ENCODE results near the gene ISY1.
A peak's percentile ranks its signal among the peaks of the same experiment; 100 is the strongest.
"Not testable (repeated sequence)": the region's sequence is repeated elsewhere in the genome, so short reads cannot be mapped to it uniquely, and the experiment has no call there.

The ISY1 gene

DNA sequence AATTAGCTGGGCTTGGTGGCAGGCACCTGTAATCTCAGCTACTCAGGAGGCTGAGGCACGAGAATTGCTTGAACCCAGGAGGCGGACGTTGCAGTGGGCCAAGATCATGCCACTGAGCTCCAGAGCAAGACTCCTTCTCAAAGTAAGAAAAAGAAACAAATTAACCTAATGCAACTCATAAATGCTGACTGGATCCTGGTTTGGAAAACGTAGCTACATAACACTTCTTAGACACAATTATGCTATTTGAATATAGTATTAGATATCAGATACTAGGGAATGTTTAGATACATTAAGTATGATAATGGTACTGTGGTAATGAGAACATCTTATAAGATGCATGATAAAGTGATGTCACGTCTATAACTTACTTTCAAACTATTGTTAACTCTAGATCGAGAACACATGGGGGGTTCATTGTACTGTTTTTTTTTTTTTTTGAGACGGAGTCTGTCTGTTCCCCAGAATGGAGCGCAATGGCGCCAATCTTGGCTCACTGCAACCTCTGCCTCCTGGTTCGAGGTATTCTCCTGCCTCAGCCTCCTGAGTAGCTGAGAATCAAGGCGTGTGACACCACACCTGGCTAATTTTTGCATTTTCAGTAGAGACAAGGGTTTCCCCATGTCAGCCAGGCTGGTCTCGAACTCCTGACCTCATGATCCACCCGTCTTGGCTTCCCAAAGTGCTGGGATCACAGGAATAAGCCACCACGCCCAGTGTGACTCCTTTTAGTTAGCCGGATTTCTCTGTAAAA is 5.9 kb upstream of the ISY1 start:
- DNase-seq (ENCODE audit: low spot score): no peak

- DNase-seq (ENCODE audit: low spot score): not testable (repeated sequence)
Measured at GRCh38 chr3:129165594-129165993, 4.7 kb upstream of the ISY1 start.

DNA sequence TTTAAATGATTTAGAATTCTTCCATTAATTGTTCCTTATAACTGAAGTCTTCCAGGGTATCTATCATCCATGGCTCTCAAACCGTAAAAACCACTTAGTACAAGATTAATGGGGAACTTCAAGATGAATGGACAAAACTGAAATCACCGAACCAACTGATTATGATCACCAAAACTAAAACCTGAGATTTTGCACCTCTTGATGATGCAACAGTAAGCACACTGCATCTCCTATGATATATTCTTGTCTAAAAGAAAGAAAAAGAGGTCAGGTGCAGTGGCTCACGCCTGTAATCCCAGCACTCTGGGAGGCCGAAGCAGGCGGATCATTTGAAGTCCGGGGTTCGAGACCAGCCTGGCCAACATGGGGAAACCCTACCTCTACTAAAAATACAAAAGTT is 3.6 kb upstream of the ISY1 start:
- no peak for DNase-seq (ENCODE audit: low spot score)

- peak; percentile 7 for DNase-seq (ENCODE audit: low spot score)
Measured at GRCh38 chr3:129162729-129163579, 2.1 kb upstream of the ISY1 start.

DNA sequence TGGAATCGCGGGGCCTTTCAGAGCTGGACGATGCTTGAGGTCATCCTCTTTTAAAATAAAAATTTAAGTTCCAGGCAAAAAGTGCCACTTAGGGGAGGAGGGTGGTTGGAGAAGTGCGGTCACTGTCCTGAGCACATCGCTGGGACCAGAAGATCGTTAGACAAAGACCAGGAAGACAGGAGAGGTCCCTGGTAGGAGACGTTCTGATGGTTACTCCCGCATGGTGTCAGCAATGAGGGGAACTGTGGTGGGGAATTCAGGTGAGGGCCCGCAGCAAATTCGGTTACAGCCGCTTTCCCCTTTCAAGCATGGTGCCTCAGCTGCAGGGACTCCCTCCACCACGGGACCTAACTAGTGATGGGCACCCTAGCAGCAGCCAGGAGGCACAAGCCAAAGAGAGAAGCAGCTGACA is 1.0 kb upstream of the ISY1 start:
- peak; percentile 37 for DNase-seq (ENCODE audit: low spot score)

GRCh38 chr3:129144786-129145185 is 16.1 kb downstream of the ISY1 start:
- DNase-seq (ENCODE audit: low spot score): no peak

GRCh38 chr3:129141011-129141410 is 19.9 kb downstream of the ISY1 start:
- not testable (repeated sequence) for DNase-seq (ENCODE audit: low spot score)

GRCh38 chr3:129139911-129140310 is 21.0 kb downstream of the ISY1 start:
- no peak for DNase-seq (ENCODE audit: low spot score)

GRCh38 chr3:129136275-129136674 is 24.6 kb downstream of the ISY1 start:
- not testable (repeated sequence) for DNase-seq (ENCODE audit: low spot score)

GRCh38 chr3:129132097-129132866 is 28.6 kb downstream of the ISY1 start:
- DNase-seq (ENCODE audit: low spot score): no peak

DNA sequence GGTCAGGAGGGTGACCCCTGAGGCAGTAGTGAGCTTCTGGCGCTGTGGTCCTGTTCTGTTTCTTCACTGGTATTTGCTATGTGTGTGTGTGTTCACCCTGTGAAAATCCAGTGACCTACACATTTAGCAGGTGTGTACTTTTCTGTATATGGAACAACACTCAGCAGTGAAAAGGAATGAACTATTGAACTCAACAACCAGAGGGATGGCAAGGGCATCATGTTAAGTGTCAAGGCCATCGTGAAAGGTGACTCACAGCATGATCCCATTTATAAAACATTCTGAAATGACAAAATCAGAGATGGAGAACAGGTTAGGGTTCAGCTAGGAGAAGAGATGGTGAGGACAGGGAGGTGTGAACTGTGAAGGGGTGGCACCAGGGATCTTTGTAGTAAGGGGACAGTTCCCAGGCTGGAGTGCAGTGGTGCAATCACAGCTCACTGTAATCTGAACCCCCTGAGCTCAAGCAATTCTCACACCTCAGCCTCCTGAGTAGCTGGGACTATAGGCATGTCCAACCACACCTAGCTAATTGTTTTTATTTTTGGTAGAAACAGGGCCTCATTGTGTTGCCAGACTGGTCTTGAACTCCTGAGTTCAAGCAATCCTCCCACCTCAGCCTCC is 29.3 kb downstream of the ISY1 start:
- no peak for DNase-seq (ENCODE audit: low spot score)

- no peak for DNase-seq (ENCODE audit: low spot score)
Measured at GRCh38 chr3:129130291-129130813, 30.5 kb downstream of the ISY1 start.

DNA sequence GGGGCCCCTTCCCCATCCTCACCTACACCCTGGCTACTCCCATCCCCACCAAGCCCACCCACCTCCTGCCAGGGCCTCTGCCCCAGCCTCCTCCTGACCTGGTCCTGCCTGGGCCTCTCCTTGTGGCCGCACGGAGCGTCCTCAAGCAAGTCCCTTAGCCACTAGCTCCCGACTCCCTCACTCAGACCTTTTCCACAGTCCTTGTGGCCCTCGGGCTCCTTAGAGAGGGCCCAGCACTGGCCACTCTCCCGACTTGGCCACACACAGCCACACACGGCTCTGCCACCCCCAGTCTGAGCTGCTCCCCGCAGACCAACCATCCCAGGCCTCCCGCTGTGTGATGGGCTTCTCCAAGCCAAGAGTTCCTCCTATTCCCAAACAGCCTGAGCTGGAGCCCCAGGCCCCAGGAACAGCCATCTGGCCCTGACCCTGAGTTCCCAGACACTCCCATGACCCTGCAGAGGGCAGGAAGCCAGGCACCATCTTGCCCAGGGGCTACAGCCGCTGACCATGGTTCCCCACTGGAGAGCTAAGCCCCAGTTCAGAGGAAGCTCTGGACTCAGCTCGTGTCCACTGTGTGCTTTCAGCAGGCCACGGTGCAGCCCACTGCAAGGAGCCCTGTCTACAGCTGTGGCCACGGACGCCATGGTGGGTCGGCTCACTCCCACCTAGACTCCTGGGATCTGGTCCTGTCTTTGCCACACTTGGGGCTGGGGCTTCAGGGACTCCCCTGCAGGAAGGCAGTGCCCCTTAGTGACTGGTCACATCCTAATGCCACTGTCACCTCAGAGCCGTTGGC is 32.3 kb downstream of the ISY1 start:
- DNase-seq (ENCODE audit: low spot score): no peak

DNA sequence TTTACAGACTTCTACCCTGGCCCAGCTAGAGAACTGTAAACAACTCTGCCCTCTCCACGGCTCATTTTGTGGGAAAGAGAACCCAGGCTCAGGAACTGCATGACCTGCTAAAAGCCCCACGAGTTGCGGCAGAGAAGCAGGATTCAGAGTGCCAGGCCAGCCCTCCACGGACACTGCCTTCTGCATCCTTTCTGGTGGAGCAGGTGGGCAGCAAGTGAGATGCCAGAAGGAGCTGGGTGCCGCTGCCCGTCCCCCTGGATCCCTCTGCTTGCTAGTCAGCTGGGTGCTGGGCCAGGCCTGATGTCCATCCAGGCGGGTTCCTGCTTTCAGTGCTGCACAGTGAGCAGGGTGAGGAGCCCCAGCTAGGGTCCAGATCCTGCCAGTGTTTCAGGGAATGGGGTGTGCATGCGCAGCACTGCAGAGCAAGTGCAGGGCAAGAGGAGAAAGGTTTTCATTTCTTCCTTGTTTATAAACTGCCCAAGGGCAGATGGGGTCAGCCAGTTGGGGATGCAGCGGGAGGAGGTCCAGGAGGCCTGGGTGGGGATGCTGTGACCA is 34.1 kb downstream of the ISY1 start:
- no peak for DNase-seq (ENCODE audit: low spot score)

DNA sequence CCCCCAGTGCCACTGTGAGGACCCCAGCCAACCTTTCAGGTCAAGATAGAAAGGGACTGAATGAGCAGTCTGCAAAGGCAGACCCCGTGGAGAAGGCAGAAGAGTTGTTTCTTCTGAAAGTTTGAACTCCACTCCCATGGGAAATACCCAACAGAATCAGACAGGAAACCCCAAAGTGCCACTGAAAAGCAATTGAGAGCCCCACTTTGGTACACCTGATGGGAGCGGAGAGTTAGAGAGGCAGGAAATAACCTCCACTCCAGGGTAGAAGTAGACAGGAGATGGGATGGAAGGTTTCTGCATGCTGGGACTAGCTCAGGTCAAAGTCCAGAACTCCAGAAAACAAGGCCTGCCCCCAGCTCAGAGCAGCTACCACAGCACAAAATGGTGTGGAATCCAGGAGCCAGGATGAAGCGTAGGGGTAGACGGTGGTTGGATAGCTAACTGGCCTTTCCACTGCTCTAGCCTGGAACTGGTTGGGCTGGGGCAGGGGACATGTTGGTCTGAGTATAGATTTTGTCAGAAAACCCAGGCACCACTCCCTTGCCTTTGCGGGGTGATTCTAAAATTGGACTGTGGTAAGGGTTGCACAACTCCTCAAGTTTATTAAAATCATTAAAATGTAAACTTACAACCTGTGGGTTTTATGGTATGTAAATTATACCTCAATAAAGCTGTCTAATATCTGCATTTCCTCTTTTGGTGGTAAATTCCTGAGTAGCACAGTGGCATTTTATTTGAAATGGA is 37.4 kb downstream of the ISY1 start:
- DNase-seq (ENCODE audit: low spot score): peak; percentile 57

DNA sequence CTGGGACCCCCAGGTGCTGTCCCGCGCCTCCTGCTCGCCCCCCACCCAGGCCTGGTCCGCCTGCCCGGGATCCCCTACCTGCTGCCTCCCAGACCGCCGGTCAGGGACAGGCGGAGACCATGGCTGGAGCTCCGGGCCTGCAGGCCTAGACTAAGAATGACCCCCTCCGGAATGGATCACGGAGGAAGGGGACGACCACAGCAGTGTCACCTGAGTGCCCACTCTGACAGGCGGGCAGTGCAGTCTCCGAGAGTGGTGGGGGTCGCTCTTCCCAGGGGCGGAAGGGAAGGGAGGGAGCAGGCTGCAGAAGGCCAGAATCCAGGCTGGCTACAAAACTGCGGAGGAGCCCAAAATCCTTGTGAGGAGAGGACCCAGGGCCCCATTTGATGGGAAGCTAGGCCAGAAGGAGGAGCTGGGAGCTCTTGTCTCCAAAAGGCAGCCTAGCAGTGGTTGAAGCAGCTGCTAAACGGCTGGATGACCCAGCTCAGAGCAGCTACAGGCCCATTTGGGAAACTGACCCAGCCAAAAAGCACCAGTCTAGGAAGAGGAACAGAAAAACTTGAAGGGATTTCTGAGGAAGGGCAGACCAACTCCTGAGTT is 38.4 kb downstream of the ISY1 start:
- no peak for DNase-seq (ENCODE audit: low spot score)

DNA sequence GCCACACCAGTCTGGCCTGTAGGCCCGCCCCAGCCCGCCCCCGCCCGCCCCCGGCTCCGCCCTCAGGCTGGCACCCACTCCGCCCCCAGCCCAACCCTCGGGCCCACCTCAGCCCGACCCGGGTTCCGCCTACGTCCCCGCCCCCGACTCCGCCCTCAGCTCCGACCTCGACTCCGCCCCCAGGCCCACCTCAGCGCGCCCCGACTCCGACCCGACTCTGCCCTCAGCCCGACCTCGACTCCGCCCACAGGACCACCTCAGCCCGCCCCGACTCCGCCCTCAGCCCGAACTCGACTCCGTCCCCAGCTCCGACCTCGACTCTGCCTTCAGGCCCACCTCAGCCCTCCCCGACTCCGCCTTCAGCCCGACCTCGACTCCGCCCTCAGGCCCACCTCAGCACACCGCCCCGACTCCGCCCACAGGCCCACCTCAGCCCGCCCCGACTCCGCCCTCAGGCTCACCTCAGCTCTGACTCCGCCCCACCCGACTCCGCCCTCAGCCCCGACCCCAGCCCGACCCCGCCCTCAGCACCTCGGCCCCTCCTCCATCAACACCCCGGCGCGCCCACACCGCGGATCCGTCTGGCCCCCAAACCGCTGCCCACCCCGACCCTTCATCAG is 39.0 kb downstream of the ISY1 start, which contains the start of gene RAB43:
Gene RAB43, minus strand, starts transcription at position 13 of the 620 bp plus-strand sequence. CDS start 315 bp downstream, outside the sequence.
- DNase-seq (ENCODE audit: low spot score): peak; percentile 74

- no peak for DNase-seq (ENCODE audit: low spot score)
Measured at GRCh38 chr3:129121016-129121791, 39.7 kb downstream of the ISY1 start.

Data from LoVo (cell line).